ENCODE results near the gene MAP7D3.

GRCh38 chrX:136212557-136213111, 38.6 kb downstream of the MAP7D3 start:
- TF ChIP-seq POLR2AphosphoS5 (IDR thresholded peaks at IDR 0.05; ENCODE audit: low read depth, low read length) (no peak), POLR2A (IDR thresholded peaks at IDR 0.05; ENCODE audit: low read depth, low read length) (no peak)
